ENCODE measurements around the gene GREB1L. TPM values are rescaled to one million over a fixed set of nuclear protein-coding genes. Genes with fewer than 3 reads are reported as not detected.

Gene GREB1L
- polyA plus RNA-seq, 1 experiment = 0.01 TPM

GRCh38 chr18:21300908-21301200 is 58.8 kb downstream of the GREB1L start:
- no peak for TF ChIP-seq CTCF (IDR thresholded peaks at IDR 0.05; ENCODE audit: low read depth, low read length)
- POLR2A ChIA-PET = no interaction called here

GRCh38 chr18:21303445-21303844 is 61.4 kb downstream of the GREB1L start:
- CTCF ChIA-PET = no interaction called here
- H3K27ac ChIP-seq (ENCODE audit: low read depth, low read length) = no peak overlapping the region
- H3K9me3 ChIP-seq (ENCODE audit: control insufficient read depth, insufficient read depth, low read length) = no peaks in the 10 kb centered on the region
- H3K27me3 ChIP-seq (ENCODE audit: control insufficient read depth, insufficient read depth, low read length) = no peaks in the 10 kb centered on the region
- POLR2A ChIA-PET = no interaction called here
- TF ChIP-seq CTCF (IDR thresholded peaks at IDR 0.05; ENCODE audit: low read depth, low read length) = no peak
- H3K4me3 ChIP-seq (ENCODE audit: low read depth, low read length) = no peak overlapping the region
- DNase-seq (ENCODE audit: low read depth, low spot score) = no peak

More at GRCh38 chr18:21300908-21301200, 58.8 kb downstream of the GREB1L start:
- CTCF ChIA-PET = no interaction called here
- H3K27ac ChIP-seq (ENCODE audit: low read depth, low read length) = no peak overlapping the region
- H3K9me3 ChIP-seq (ENCODE audit: control insufficient read depth, insufficient read depth, low read length) = no peaks in the 10 kb centered on the region
- DNase-seq (ENCODE audit: low read depth, low spot score) = no peak
- H3K4me3 ChIP-seq (ENCODE audit: low read depth, low read length) = no peak overlapping the region
- no peaks in the 10 kb centered on the region for H3K27me3 ChIP-seq (ENCODE audit: control insufficient read depth, insufficient read depth, low read length)

- Histone ChIP-seq H3K27ac (ENCODE audit: low read depth, low read length) (no peak overlapping the region), H3K9me3 (ENCODE audit: control insufficient read depth, insufficient read depth, low read length) (no peaks in the 10 kb centered on the region), H3K27me3 (ENCODE audit: control insufficient read depth, insufficient read depth, low read length) (no peaks in the 10 kb centered on the region), H3K4me3 (ENCODE audit: low read depth, low read length) (no peak overlapping the region)
- ChIA-PET POLR2A (no interaction called here), CTCF (no interaction called here)
- no peak for DNase-seq (ENCODE audit: low read depth, low spot score)
- TF ChIP-seq CTCF (IDR thresholded peaks at IDR 0.05; ENCODE audit: low read depth, low read length) = no peak
Measured at GRCh38 chr18:21303895-21304294, 61.9 kb downstream of the GREB1L start.

GRCh38 chr18:21305621-21306020 is 63.6 kb downstream of the GREB1L start:
- DNase-seq (ENCODE audit: low read depth, low spot score) = no peak
- no peaks in the 10 kb centered on the region for H3K27me3 ChIP-seq (ENCODE audit: control insufficient read depth, insufficient read depth, low read length)
- no peak overlapping the region for H3K27ac ChIP-seq (ENCODE audit: low read depth, low read length)
- H3K4me3 ChIP-seq (ENCODE audit: low read depth, low read length) = no peak overlapping the region
- no peak for TF ChIP-seq CTCF (IDR thresholded peaks at IDR 0.05; ENCODE audit: low read depth, low read length)
- no peaks in the 10 kb centered on the region for H3K9me3 ChIP-seq (ENCODE audit: control insufficient read depth, insufficient read depth, low read length)
- CTCF ChIA-PET = no interaction called here
- POLR2A ChIA-PET = no interaction called here

GRCh38 chr18:21306368-21306767 is 64.3 kb downstream of the GREB1L start:
- TF ChIP-seq CTCF (IDR thresholded peaks at IDR 0.05; ENCODE audit: low read depth, low read length) = no peak
- no peak for DNase-seq (ENCODE audit: low read depth, low spot score)
- CTCF ChIA-PET = no interaction called here
- H3K9me3 ChIP-seq (ENCODE audit: control insufficient read depth, insufficient read depth, low read length) = no peaks in the 10 kb centered on the region
- H3K27me3 ChIP-seq (ENCODE audit: control insufficient read depth, insufficient read depth, low read length) = no peaks in the 10 kb centered on the region
- POLR2A ChIA-PET = no interaction called here
- no peak overlapping the region for H3K27ac ChIP-seq (ENCODE audit: low read depth, low read length)
- H3K4me3 ChIP-seq (ENCODE audit: low read depth, low read length) = no peak overlapping the region

Measured in AG04450 (cell line).